HFFc6 (cell line): ENCODE data around the gene SYCE1. TPM values are rescaled to one million over a fixed set of nuclear protein-coding genes. Genes with fewer than 3 reads are reported as not detected.

Experiments used
- DNase-seq: peaks from one replicate; pipeline ENCODE4 v3.0.0-alpha.2; 2018
- H3K27ac Mint-ChIP-seq: 2 replicates; pipeline ENCODE4 v1.8.0; 2020; ENCODE audit warnings: mild to moderate bottlenecking, mixed read lengths
- H3K27me3 Mint-ChIP-seq: 2 replicates; pipeline ENCODE4 v1.8.0; 2021; ENCODE audit warnings: mild to moderate bottlenecking, moderate library complexity, mixed read lengths; ENCODE audit not compliant: insufficient read depth
- H3K36me3 Mint-ChIP-seq: 2 replicates; pipeline ENCODE4 v1.8.0; 2021; ENCODE audit warnings: low read depth, mixed read lengths
- H3K4me1 Mint-ChIP-seq: 2 replicates; pipeline ENCODE4 v1.8.0; 2020; ENCODE audit warnings: low read depth, mixed read lengths
- H3K4me3 Mint-ChIP-seq: 2 replicates; pipeline ENCODE4 v1.8.0; 2020; ENCODE audit warnings: mild to moderate bottlenecking, moderate library complexity, mixed read lengths
- H3K9me3 Mint-ChIP-seq: 2 replicates; pipeline ENCODE4 v1.8.0; 2020; ENCODE audit warnings: mild to moderate bottlenecking, mixed read lengths
- total RNA-seq, 6 experiments: library from RNA; stranded (reverse); fragmentation: NEBNext Ultra II Directional; extraction: Animal tissue kit (Norgen Biotek cat#: 25700); gene quantifications; 2 replicates in 1 of 6; 3 replicates in 5 of 6; pipeline ENCODE4 v1.2.3, GENCODE V29; 2021
- TF ChIP-seq, protein P1 (sequence below): fragments of 200-600 bp; sonication (generic); IDR thresholded peaks from 2 replicates; pipeline ENCODE4 v1.5.0; 2021; ENCODE audit warnings: antibody characterized with exemption, mild to moderate bottlenecking

Gene SYCE1
- total RNA-seq, 6 experiments from 2014 or later: not detected

GRCh38 chr10:133567119-133567518, 1.7 kb upstream of the SYCE1 start:
- Mint-ChIP-seq H3K36me3 (no peaks in the 10 kb centered on the region; the same call in 1 of the 2 replicates), H3K4me3 (no peak overlapping the region), H3K27me3 (peaks cover 1% of the 10 kb centered on the region; the same call in 1 of the 2 replicates), H3K4me1 (no peaks in the 10 kb centered on the region), H3K9me3 (peaks cover 14% of the 10 kb centered on the region), H3K27ac (no peak overlapping the region)
- no peak for DNase-seq
- TF ChIP-seq, protein P1, sequence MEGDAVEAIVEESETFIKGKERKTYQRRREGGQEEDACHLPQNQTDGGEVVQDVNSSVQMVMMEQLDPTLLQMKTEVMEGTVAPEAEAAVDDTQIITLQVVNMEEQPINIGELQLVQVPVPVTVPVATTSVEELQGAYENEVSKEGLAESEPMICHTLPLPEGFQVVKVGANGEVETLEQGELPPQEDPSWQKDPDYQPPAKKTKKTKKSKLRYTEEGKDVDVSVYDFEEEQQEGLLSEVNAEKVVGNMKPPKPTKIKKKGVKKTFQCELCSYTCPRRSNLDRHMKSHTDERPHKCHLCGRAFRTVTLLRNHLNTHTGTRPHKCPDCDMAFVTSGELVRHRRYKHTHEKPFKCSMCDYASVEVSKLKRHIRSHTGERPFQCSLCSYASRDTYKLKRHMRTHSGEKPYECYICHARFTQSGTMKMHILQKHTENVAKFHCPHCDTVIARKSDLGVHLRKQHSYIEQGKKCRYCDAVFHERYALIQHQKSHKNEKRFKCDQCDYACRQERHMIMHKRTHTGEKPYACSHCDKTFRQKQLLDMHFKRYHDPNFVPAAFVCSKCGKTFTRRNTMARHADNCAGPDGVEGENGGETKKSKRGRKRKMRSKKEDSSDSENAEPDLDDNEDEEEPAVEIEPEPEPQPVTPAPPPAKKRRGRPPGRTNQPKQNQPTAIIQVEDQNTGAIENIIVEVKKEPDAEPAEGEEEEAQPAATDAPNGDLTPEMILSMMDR: no peak

DNA sequence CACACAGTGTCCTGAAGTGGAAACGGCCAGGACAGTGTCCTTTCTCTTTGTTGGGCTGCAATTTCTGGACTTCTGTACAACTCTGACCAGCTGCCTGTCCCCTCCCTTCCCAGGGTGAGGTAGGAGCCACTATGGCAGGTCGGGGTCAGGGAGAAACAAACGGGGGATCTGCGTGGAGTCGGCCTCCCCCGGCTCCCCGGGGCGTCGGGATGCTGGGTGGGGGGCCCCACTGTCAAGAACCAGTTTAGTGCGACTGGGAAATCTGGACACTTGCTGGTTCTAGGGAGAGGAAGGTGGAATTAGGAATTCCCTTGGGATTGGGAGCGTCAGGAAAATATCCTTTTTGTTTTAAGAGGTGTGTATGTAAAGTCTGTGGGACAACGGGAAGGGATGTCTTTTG, 567 bp downstream of the SYCE1 start:
- TF ChIP-seq, protein P1: no peak
- no peak overlapping the region for H3K27ac Mint-ChIP-seq
- no peak overlapping the region for H3K4me3 Mint-ChIP-seq
- H3K4me1 Mint-ChIP-seq: no peaks in the 10 kb centered on the region
- peaks cover 6% of the 10 kb centered on the region; the same call in 1 of the 2 replicates for H3K27me3 Mint-ChIP-seq
- peaks cover 14% of the 10 kb centered on the region for H3K9me3 Mint-ChIP-seq
- no peak for DNase-seq
- H3K36me3 Mint-ChIP-seq: no peaks in the 10 kb centered on the region; the same call in 1 of the 2 replicates

DNA sequence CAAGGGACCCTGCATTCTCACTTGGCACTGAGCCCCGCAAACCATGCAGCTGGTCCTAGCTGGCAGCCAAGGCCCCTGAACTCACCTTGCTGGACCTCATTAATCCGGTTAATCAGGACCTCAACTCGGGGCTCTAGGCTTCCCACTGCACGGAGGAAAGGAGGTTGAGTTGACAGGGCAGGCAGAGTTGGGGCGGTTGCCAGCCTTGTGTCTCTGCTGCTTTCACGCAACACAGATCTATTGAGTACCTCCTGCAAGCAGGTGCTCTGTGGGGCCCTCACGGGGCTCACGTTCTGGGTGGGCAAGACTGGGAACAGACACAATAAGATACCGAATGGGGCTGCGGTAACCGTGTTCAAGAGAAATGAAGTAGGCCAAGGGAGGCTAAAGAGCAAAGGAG, 6.2 kb downstream of the SYCE1 start:
- H3K4me1 Mint-ChIP-seq: no peaks in the 10 kb centered on the region
- H3K27me3 Mint-ChIP-seq: peaks cover 12% of the 10 kb centered on the region
- H3K27ac Mint-ChIP-seq: no peak overlapping the region
- H3K36me3 Mint-ChIP-seq: no peaks in the 10 kb centered on the region
- no peak for DNase-seq
- H3K4me3 Mint-ChIP-seq: no peak overlapping the region
- H3K9me3 Mint-ChIP-seq: no peaks in the 10 kb centered on the region
- TF ChIP-seq, protein P1: no peak

GRCh38 chr10:133557381-133557780, 8.0 kb downstream of the SYCE1 start:
- Mint-ChIP-seq H3K27me3 (peaks cover 14% of the 10 kb centered on the region), H3K36me3 (no peaks in the 10 kb centered on the region), H3K27ac (no peak overlapping the region), H3K4me1 (no peaks in the 10 kb centered on the region), H3K9me3 (no peaks in the 10 kb centered on the region), H3K4me3 (no peak overlapping the region)
- TF ChIP-seq, protein P1: no peak
- no peak for DNase-seq

DNA sequence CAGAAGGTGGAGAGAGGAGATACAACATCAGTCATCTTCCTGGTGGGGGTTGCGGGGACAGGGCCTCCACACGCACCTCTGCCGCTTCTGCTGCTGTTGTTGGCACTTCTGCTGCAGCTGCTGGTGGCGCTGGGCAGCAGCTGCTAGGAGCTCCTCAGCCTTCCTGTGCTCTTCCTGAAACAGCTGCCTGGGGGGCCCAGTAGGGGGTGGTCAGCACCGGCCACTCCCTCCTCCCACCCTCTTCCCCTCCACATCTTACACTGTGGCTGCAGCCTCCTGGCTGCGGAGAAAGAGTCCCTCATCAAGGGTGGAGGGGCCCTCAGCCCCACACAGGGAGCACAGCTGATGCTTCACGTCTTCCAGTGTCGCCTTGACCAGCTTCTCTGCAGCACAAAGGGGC, 9.9 kb downstream of the SYCE1 start:
- H3K9me3 Mint-ChIP-seq: no peaks in the 10 kb centered on the region
- H3K27ac Mint-ChIP-seq: no peak overlapping the region
- H3K27me3 Mint-ChIP-seq: peaks cover 9% of the 10 kb centered on the region

More for the DNA sequence above, 9.9 kb downstream of the SYCE1 start:
- TF ChIP-seq, protein P1: no peak
- DNase-seq: no peak
- no peak overlapping the region for H3K4me3 Mint-ChIP-seq
- no peaks in the 10 kb centered on the region for H3K36me3 Mint-ChIP-seq
- no peaks in the 10 kb centered on the region for H3K4me1 Mint-ChIP-seq
